Activated naive CD8-positive, alpha-beta T cell treated with anti-CD3 and anti-CD28 coated beads, Interleukin-2, amount 50 U/mL, for 24 hours (primary cell): ENCODE measurements around the gene SNX1.

Experiments
- ATAC-seq: fragments of 150-1000 bp; cut with Tn5 transposase; one replicate; pipeline ENCODE4 v1.10.0; 2021
- DNase-seq: peaks from one replicate; pipeline ENCODE4 v3.0.0; 2021
- H3K27ac Mint-ChIP-seq: one replicate; pipeline ENCODE4 v1.8.0; 2021; ENCODE audit warnings: mild to moderate bottlenecking, mixed read lengths
- H3K27me3 Mint-ChIP-seq: one replicate; pipeline ENCODE4 v1.8.0; 2021; ENCODE audit warnings: mixed read lengths
- H3K36me3 Mint-ChIP-seq: one replicate; pipeline ENCODE4 v1.8.0; 2021; ENCODE audit warnings: low read depth, mixed read lengths
- H3K4me1 Mint-ChIP-seq: one replicate; pipeline ENCODE4 v1.8.0; 2021; ENCODE audit warnings: mixed read lengths
- H3K4me3 Mint-ChIP-seq: one replicate; pipeline ENCODE4 v1.8.0; 2021; ENCODE audit warnings: mild to moderate bottlenecking, moderate library complexity, mixed read lengths
- H3K9me3 Mint-ChIP-seq: one replicate; pipeline ENCODE4 v1.8.0; 2021; ENCODE audit warnings: mixed read lengths

The SNX1 gene

DNA sequence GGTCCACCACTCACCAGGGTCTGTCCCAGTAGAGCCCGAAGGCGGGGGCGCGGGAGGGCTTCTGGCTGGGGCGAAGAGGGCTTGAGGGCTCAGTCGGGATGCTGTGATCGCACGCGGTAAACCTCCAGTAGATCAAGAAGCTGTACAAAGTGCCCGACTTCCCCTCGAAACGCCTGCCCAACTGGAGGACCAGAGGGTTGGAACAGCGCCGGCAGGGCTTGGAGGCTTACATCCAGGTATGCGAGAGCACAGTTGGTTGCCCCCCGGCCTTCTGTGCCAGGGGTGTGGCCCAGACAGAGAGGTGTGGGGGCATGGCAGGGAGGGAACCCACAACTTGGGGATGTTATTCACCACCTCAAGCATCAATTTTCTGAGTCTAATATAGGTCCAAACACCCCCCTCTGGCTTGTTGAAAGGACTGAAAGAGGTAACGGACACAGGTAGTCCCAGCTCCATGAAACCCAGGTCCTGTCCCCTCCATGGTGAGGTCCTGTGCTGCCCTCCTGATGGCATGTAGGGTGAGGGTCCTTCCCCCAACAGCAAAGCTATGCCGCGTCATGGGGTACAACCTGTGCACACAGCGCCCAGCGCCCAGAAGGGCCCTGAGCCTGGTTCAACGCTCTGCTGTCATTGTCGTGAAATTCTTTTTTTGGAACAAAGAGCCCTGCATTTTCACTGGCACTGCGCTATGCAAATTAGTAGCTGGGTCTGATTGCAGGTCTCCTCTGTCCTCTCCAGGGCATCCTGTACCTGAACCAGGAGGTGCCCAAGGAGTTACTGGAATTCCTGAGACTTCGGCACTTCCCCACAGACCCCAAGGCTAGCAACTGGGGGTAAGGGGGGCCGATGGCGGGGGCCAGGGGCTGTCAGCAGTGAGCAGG lies 57.0 kb downstream of the SNX1 start:
- peaks cover 3% of the 10 kb centered on the region for H3K27me3 Mint-ChIP-seq
- peaks cover 29% of the 10 kb centered on the region for H3K4me1 Mint-ChIP-seq
- H3K27ac Mint-ChIP-seq, result no peak overlapping the region
- peak overlapping the region; percentile 62 for H3K4me3 Mint-ChIP-seq
- no peak for DNase-seq
- ATAC-seq, result no peak
- H3K9me3 Mint-ChIP-seq, result no peaks in the 10 kb centered on the region
- peaks cover 11% of the 10 kb centered on the region for H3K36me3 Mint-ChIP-seq

DNA sequence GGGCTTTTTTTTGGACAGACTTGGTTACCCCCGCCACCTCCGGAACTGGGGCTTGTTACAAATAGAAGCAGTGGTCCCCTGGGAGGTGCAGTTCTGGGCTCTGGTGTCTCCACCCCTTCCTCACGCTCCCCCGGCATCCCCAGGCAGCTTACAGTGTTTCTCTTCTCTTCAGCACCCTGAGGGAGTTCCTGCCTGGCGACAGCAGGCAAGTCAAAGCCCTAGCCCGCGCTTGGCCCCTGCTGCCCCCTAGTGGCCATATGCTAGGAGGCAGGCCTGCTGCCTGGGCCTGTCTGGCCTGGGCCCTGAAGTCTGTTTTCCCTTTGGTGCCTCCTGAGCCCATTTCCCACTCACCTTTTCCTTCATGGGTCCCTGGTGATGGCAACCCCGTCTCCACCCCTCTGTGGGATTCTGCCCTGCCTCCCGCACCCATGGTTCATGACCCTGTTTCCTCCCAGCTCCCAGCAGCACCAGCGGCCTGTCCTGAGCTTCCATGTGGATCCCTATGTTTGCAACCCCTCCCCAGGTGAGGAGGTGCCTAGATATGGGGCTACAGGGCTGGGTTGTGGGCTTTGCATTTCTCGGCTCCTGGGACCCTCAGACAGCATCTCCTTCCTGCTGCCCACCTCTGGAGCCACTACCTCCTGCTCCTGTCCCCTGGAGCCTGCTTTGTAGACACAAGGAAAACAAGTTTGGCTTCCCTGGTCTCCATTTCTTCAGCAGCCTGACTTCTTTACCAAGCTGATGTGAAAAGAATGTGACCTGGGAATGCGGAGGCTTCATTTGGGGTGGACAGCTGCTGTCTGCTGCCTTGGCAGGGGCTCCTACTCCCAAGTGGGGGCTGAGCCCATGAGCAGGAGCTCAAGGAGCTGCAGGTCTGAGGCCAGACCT lies 57.9 kb downstream of the SNX1 start:
- peak overlapping the region; percentile 72 for H3K27ac Mint-ChIP-seq
- H3K4me1 Mint-ChIP-seq, result peaks cover 38% of the 10 kb centered on the region
- ATAC-seq (peak; percentile 86), DNase-seq (peak; percentile 96)
- no peaks in the 10 kb centered on the region for H3K9me3 Mint-ChIP-seq
- H3K36me3 Mint-ChIP-seq, result peaks cover 21% of the 10 kb centered on the region
- H3K27me3 Mint-ChIP-seq, result peaks cover 3% of the 10 kb centered on the region
- peak overlapping the region; percentile 62 for H3K4me3 Mint-ChIP-seq

DNA sequence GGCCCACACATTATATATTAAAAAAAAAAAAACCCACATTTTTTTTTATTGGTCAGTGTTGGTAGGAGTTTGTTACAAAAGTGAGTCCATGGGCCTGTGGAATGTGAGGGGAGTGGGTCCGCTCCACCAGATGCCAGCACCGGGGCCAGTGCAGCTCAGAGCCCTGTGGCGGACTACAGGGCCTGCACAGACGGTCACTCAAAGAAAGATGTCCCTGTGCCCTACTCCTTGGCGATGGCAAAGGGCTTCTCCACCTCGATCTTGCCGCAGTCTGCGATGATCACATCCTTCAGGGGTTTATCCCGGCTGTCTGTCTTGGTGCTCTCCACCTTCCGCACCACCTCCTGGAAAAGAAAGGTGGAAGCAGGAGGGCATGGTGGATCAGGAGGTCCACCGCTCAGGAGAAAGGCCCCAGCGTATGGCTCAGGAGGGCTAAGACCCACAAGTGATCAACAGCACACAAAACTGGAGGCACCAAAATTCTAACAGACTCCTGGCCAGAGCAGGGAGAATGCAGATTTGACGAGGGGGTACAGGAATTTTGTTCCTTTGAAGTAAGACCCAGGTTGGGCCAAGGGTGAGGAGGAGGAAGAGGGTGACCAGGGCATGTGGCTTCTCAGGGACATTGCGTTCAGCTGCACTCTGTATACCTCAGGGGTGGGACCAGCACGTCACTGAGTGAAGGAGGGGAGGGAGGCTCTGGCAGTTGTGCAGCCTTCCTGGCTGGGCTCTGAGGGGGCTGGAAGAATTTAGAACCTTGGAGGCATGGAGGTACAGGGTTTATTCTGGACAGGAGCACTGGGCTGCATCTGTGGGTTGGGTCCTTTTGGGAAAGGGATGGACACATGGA lies 60.2 kb downstream of the SNX1 start:
- peaks cover 37% of the 10 kb centered on the region for H3K4me1 Mint-ChIP-seq
- H3K9me3 Mint-ChIP-seq, result no peaks in the 10 kb centered on the region
- ATAC-seq (no peak), DNase-seq (no peak)
- peaks cover 37% of the 10 kb centered on the region for H3K36me3 Mint-ChIP-seq
- peaks cover 3% of the 10 kb centered on the region for H3K27me3 Mint-ChIP-seq
- H3K4me3 Mint-ChIP-seq, result no peak overlapping the region
- peak overlapping the region; percentile 20 for H3K27ac Mint-ChIP-seq

DNA sequence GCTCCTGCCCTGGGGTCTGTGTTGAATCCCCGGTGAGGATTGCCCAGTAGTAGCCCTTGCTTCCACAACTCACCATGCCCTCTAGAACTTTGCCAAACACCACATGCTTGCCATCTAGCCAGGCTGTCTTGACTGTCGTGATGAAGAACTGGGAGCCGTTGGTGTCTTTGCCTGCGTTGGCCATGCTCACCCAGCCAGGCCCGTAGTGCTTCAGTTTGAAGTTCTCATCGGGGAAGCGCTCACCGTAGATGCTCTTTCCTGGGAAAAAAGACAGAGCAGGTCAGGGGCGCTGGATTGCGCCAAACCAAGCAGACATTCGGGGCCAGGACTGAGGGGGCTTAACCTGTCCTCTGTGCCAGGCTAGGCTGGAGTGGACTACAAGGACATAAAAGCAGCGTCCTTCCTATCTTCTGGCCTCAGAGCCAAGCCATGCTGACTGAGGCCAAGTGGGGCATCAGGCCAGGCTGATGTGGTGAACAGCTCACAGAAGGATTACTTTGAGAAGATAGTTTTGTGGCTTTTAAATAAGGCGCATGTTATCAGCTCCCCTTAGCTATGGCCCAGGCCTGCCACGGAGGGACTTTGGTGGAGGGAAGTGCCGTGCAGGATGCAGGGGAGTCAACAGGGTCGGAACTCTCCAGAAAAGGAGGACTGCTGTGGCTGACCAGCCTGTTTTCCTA lies 61.0 kb downstream of the SNX1 start:
- Mint-ChIP-seq H3K27ac (no peak overlapping the region), H3K27me3 (peaks cover 3% of the 10 kb centered on the region), H3K36me3 (peaks cover 40% of the 10 kb centered on the region), H3K9me3 (no peaks in the 10 kb centered on the region), H3K4me1 (peaks cover 40% of the 10 kb centered on the region), H3K4me3 (no peak overlapping the region)
- no peak for DNase-seq
- no peak for ATAC-seq

DNA sequence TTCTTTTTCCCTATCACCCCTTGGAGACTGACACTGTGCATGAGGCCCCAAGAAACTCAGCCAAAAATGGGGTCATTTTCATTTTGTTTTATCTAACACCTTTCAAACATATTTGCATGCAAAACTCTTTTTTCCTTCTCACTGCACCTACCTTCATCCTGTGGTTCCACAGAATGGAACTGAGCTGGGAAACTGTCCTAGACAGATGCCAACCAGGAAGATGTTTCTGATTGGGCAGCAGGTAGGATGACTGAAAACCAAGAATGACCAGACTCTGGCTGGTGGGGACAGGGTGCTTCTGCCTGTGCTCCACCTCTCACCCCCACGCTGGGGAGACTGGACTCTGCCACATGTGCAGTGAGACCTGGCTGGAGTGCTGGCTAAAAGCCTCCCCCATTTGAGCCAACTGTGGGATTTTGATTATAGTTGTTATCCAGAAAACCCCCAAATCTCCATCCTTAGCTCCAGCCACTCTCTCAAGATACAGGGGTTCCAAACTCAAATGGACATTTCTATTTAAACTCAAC lies 61.9 kb downstream of the SNX1 start:
- peaks cover 44% of the 10 kb centered on the region for H3K4me1 Mint-ChIP-seq
- H3K27ac Mint-ChIP-seq, result peak overlapping the region; percentile 44
- H3K9me3 Mint-ChIP-seq, result no peaks in the 10 kb centered on the region
- ATAC-seq (no peak), DNase-seq (no peak)
- no peak overlapping the region for H3K4me3 Mint-ChIP-seq
- H3K36me3 Mint-ChIP-seq, result peaks cover 46% of the 10 kb centered on the region
- peaks cover 3% of the 10 kb centered on the region for H3K27me3 Mint-ChIP-seq

DNA sequence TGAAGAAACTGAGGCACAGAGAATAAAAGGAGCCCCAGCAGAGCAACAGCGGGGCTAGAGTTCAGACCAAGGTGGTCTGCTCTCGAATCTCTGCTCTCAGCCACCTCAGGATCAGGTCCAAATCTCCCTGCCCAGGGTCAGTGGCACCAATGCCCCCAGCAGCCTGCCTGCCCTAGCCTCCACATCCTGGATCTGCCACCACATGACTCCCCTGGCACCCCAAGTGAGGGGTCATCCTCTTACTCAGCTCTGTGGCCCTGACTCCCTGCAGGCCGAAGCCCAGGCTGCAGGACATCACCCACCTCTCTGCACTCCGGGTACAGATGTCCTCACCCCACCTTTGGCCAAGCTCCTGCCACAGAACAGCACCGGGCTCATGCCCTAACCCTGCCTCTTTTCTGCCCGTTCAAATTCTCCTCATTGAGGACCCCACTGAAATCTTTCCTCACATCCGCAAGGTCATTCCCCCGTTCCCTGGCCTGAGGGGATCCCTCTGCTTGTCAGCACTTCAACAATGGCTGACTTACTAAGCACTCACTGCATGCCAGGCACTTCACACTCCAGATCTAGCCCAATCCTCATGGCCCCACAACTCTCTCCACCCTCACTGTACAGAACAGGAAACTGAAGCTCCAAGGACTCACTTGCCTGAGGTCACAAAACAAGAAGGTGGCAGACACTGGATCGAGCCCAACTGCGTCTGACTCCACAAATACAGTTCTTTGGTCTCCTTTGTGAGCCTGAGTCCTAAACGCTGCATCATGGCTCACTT lies 62.8 kb downstream of the SNX1 start:
- no peaks in the 10 kb centered on the region for H3K9me3 Mint-ChIP-seq
- H3K36me3 Mint-ChIP-seq, result peaks cover 46% of the 10 kb centered on the region
- H3K27me3 Mint-ChIP-seq, result no peaks in the 10 kb centered on the region
- DNase-seq (no peak), ATAC-seq (no peak)
- peaks cover 47% of the 10 kb centered on the region for H3K4me1 Mint-ChIP-seq
- H3K4me3 Mint-ChIP-seq, result peak overlapping the region; percentile 10
- H3K27ac Mint-ChIP-seq, result peak overlapping the region; percentile 75

DNA sequence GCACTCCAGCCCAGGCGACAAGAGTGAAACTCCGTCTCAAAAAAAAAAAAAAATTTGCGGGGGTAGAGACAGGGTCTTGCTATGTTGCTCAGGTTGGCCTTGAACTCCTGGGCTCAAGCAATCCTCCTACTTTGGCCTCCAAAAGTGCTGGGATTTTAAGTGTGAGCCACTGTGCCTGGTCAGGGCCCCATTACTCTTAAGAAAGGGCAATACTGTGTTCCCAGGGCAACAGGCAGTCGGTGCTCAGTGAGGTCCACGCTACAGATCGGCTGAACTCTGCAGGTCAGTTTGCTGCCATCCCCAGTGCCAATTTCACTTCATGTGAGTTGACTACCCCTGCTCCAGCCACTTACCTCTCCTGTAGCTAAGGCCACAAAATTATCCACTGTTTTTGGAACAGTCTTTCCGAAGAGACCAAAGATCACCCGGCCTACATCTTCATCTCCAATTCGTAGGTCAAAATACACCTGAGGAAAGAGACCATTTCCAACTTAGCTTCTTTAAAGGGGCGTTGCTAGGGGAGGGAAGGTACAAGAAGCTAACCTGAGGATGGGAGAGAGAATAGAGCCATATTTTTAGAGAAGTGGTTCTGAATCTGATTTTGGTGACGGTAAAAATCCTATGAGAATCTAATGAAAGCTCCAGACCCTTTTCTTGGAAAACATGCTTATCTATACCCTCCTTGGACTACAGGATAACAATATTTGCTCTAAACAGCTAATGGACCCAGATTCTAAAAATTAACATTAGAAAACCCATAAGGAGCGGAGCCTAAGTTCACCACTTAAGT lies 66.1 kb downstream of the SNX1 start:
- H3K27ac Mint-ChIP-seq, result peak overlapping the region; percentile 88
- peaks cover 64% of the 10 kb centered on the region for H3K4me1 Mint-ChIP-seq
- H3K9me3 Mint-ChIP-seq, result no peaks in the 10 kb centered on the region
- DNase-seq (no peak), ATAC-seq (no peak)
- H3K4me3 Mint-ChIP-seq, result peak overlapping the region; percentile 92
- peaks cover 40% of the 10 kb centered on the region for H3K36me3 Mint-ChIP-seq
- H3K27me3 Mint-ChIP-seq, result no peaks in the 10 kb centered on the region

DNA sequence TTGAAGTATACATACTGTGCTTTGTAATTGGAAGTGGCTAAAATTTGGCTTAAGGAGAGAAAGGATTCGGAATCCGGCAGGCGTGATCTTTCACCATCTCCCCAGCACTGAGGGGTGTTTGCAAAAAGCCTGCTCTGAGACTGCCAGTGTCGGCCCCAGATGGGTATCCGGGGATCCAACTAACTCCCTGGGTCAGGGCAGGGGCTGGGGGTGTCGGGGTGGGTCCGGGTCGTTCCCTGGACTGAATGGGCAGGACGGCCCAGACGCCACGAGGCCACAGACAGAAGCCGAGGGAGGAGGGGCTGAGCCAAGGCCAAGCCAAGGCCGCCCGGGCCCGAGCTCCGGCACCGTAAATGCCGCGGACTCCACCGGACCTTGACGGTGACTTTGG lies 66.7 kb downstream of the SNX1 start:
- H3K9me3 Mint-ChIP-seq, result no peaks in the 10 kb centered on the region
- peak overlapping the region; percentile 88 for H3K27ac Mint-ChIP-seq
- H3K36me3 Mint-ChIP-seq, result peaks cover 39% of the 10 kb centered on the region
- ATAC-seq (peak; percentile 9), DNase-seq (no peak)
- no peaks in the 10 kb centered on the region for H3K27me3 Mint-ChIP-seq
- peaks cover 63% of the 10 kb centered on the region for H3K4me1 Mint-ChIP-seq
- H3K4me3 Mint-ChIP-seq, result peak overlapping the region; percentile 92

DNA sequence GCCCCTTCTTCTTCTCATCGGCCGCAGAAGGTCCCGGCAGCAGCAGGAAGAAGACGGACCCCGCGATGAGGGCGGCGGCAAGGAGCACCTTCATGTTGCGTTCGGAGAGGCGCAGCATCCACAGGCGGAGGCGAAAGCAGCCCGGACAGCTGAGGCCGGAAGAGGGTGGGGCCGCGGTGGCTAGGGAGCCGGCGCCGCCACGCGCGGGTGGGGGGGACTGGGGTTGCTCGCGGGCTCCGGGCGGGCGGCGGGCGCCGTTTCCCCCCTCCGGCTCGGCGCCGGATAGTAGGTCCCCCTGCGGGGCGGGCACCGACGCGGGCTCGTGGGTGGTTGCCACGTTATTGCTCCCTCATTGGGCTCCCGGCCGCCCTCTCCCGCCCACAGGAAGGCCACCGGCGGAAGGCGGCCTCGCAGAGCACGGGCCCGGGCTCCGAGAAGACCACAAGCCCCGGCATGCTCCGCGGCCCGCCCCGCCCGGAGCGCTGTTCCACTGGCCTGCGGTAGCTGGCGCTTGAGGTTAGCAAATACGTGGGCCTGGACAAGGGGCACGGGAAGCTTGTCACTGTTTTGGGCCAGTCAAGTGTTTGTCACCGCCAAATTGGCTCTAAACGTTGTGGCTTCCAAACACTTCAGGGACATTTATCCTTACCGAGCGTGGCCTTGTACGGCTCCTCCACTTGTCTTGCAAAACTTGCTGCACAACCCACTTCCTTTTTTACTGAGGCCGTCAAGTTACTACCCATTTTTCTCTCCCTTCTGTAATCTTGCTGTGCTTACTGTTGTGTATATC lies 67.3 kb downstream of the SNX1 start, which contains the start of gene PPIB:
TSS of gene PPIB (minus strand) at position 154 of the 790 bp plus-strand sequence. CDS start at position 118, 36 bp downstream.
- ATAC-seq (peak; percentile 95), DNase-seq (peak; percentile 98)
- H3K9me3 Mint-ChIP-seq, result no peaks in the 10 kb centered on the region
- peak within 1 kb of the TSS; percentile 93 for H3K27ac Mint-ChIP-seq
- peaks cover 59% of the 10 kb centered on the region for H3K4me1 Mint-ChIP-seq
- no peaks in the 10 kb centered on the region for H3K27me3 Mint-ChIP-seq
- peak within 1 kb of the TSS; percentile 92 for H3K4me3 Mint-ChIP-seq
- H3K36me3 Mint-ChIP-seq, result peaks cover 33% of the 10 kb centered on the region

DNA sequence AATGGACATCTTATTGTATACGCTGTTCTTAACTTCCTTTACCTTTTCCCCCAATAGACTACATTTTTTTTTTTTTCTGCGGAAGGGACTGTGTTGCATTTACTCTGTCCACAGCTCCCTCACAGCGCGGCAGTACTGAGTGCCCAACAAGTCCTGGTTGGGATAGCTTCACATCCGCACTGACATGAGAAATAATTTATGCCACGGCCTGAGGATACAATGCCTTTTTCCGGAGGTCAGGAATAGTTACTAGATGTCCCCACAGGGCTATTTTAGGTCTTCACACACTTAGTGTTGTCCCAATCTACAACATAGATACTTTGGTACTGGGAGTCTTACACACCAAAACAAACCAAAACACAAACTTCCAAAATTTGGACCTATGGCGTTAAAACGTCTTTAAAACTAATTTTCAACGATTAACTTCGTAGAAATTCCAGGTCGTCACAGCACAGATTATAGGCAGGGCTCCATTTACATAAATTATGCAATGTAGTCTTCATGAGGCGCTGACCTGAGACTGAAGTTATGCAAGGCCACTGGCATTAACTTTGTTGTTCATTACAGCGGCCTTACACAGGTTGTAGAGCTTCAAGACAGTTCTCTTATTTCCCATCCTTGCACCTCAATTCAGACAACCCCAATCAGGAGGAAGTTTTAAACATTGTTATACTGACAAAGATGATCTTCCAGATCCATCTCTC lies 68.0 kb downstream of the SNX1 start:
- Mint-ChIP-seq H3K9me3 (no peaks in the 10 kb centered on the region), H3K27me3 (no peaks in the 10 kb centered on the region), H3K4me3 (peak overlapping the region; percentile 83), H3K4me1 (peaks cover 52% of the 10 kb centered on the region), H3K27ac (peak overlapping the region; percentile 93), H3K36me3 (peaks cover 26% of the 10 kb centered on the region)
- no peak for DNase-seq
- no peak for ATAC-seq

DNA sequence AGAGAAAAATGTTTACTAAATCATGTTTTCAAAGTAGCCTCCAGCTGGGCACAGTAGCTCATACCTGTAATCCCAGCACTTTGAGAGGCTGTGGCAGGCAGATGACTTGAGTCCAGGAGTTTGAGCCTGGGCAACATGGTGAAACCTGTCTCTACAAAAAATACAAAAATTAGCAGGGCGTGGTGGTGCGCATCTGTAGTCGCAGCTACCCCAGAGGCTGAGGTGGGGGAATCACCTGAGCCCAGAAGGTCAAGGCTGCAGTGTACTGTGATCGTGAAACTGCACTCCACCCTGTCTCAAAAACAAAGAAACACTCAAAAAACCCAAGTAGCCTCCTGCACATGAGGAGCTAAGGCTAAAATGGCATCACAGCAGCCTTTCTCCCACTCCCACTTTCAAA lies 68.7 kb downstream of the SNX1 start:
- Mint-ChIP-seq H3K27me3 (no peaks in the 10 kb centered on the region), H3K4me3 (peak overlapping the region; percentile 83), H3K9me3 (no peaks in the 10 kb centered on the region), H3K36me3 (peaks cover 19% of the 10 kb centered on the region), H3K27ac (no peak overlapping the region), H3K4me1 (peaks cover 47% of the 10 kb centered on the region)
- ATAC-seq, result no peak
- no peak for DNase-seq
